Right lobe of liver (tissue), 4 donors: Measurements from ENCODE around the gene AIF1L.

Experiments
- CTCF ChIP-seq, 4 donors: fragments of 200-600 bp in 3 of 4; fragments of 450-650 bp in 1 of 4; IDR thresholded peaks; one replicate each; pipeline versions ENCODE4 v1.5.1 to v1.8.0; 2016 to 2022; ENCODE audit warnings: antibody characterized with exemption in 4 of 4, mild to moderate bottlenecking in 2 of 4
- POLR2A ChIP-seq: fragments of 450-650 bp; IDR thresholded peaks from one replicate; pipeline ENCODE4 v1.6.1; 2017; ENCODE audit warnings: antibody characterized with exemption, mild to moderate bottlenecking
- donor health status: DM: no; HTN: no; CAD: no.
- donor health status: DM: no; HTN: no; CAD: no.
- donor health status: DM: no; HTN: yes; CAD: no.

- no peak for TF ChIP-seq CTCF (IDR thresholded peaks at IDR 0.05)
- no peak for TF ChIP-seq POLR2A
Measured at GRCh38 chr9:131117121-131117761, 20.9 kb downstream of the AIF1L start.
